GM23338 (cell line): ENCODE measurements around the gene VIL1. TPM values are rescaled to one million over a fixed set of nuclear protein-coding genes. Genes with fewer than 3 reads are reported as not detected.

Source experiments
- ATAC-seq: fragments of 200-7000 bp; cut with Tn5 transposase; 3 replicates; pipeline ENCODE4 v1.9.1; 2020
- DNase-seq: peaks from one replicate; pipeline ENCODE4 v3.0.0-alpha.2; 2015; ENCODE audit warnings: low spot score
- H2AFZ ChIP-seq: fragments of 200-600 bp; sonication (generic); 2 replicates; pipeline ENCODE4 v1.8.0; 2016; ENCODE audit warnings: antibody characterized with exemption, mild to moderate bottlenecking, moderate library complexity
- H3F3A ChIP-seq: fragments of 200-600 bp; sonication (generic); replicated peaks from 2 replicates; pipeline ENCODE4 v1.8.0; 2017; ENCODE audit warnings: antibody characterized with exemption, mixed run types, low read depth
- H3K27ac ChIP-seq: fragments of 200-600 bp; sonication (generic); 2 replicates; pipeline ENCODE4 v1.6.1; 2016; ENCODE audit warnings: low read depth
- H3K27me3 ChIP-seq: fragments of 200-600 bp; sonication (generic); 2 replicates; pipeline ENCODE4 v1.8.0; 2016; ENCODE audit warnings: mild to moderate bottlenecking, mixed run types, moderate library complexity; ENCODE audit not compliant: insufficient read depth
- H3K36me3 ChIP-seq: fragments of 200-600 bp; sonication (generic); 2 replicates; pipeline ENCODE4 v1.8.0; 2016; ENCODE audit warnings: mild to moderate bottlenecking; ENCODE audit not compliant: insufficient read depth
- H3K4me1 ChIP-seq: fragments of 200-600 bp; sonication (generic); 2 replicates; pipeline ENCODE4 v1.8.0; 2016; ENCODE audit warnings: mild to moderate bottlenecking, moderate library complexity; ENCODE audit not compliant: insufficient read depth
- H3K4me2 ChIP-seq: fragments of 200-600 bp; sonication (generic); 2 replicates; pipeline ENCODE4 v1.7.1; 2017; ENCODE audit warnings: mixed run types
- H3K4me3 ChIP-seq: fragments of 200-600 bp; sonication (generic); 2 replicates; pipeline ENCODE4 v1.6.1; 2016; ENCODE audit warnings: mixed run types
- H3K79me2 ChIP-seq: fragments of 200-600 bp; sonication (generic); replicated peaks from 2 replicates; pipeline ENCODE4 v1.8.0; 2017; ENCODE audit warnings: mild to moderate bottlenecking; ENCODE audit not compliant: insufficient read depth
- H3K9me2 ChIP-seq: fragments of 200-600 bp; sonication (generic); 2 replicates; pipeline ENCODE4 v1.8.0; 2017; ENCODE audit not compliant: insufficient read depth
- H4K20me1 ChIP-seq: fragments of 200-600 bp; sonication (generic); replicated peaks from 2 replicates; pipeline ENCODE4 v1.8.0; 2017; ENCODE audit warnings: mild to moderate bottlenecking; ENCODE audit not compliant: insufficient read depth
- H3K27ac Mint-ChIP-seq: 2 replicates; pipeline ENCODE4 v1.8.0; 2020; ENCODE audit warnings: inconsistent platforms, mild to moderate bottlenecking, moderate library complexity, mixed read lengths
- H3K27me3 Mint-ChIP-seq: 3 replicates; pipeline ENCODE4 v1.8.0; 2022; ENCODE audit warnings: low read depth, mild to moderate bottlenecking, moderate library complexity, mixed read lengths, inconsistent platforms; ENCODE audit not compliant: insufficient read depth, poor library complexity
- H3K36me3 Mint-ChIP-seq: 3 replicates; pipeline ENCODE4 v1.8.0; 2021; ENCODE audit warnings: low read depth, mild to moderate bottlenecking, inconsistent platforms, moderate library complexity, mixed read lengths
- H3K4me1 Mint-ChIP-seq: 3 replicates; pipeline ENCODE4 v1.8.0; 2020; ENCODE audit warnings: mild to moderate bottlenecking, inconsistent platforms, mixed read lengths
- H3K4me3 Mint-ChIP-seq: 3 replicates; pipeline ENCODE4 v1.8.0; 2021; ENCODE audit warnings: moderate library complexity, mild to moderate bottlenecking, inconsistent platforms, mixed read lengths
- H3K9me3 Mint-ChIP-seq: 3 replicates; pipeline ENCODE4 v1.8.0; 2020; ENCODE audit warnings: moderate library complexity, mild to moderate bottlenecking, inconsistent platforms, mixed read lengths
- CREB1 ChIP-seq: fragments of 250-450 bp; sonication (Bioruptor Pico); IDR thresholded peaks from 2 replicates; pipeline ENCODE4 v1.5.0; 2020; ENCODE audit warnings: low read depth, mild to moderate bottlenecking, moderate library complexity
- EZH2 ChIP-seq: fragments of 200-600 bp; sonication (generic); IDR thresholded peaks from one replicate; pipeline ENCODE4 v1.8.0; 2017; ENCODE audit warnings: antibody characterized with exemption, mild to moderate bottlenecking, low read depth; ENCODE audit not compliant: unreplicated experiment
- EZH2phosphoT487 ChIP-seq: fragments of 200-600 bp; sonication (generic); IDR thresholded peaks from one replicate; pipeline ENCODE4 v1.8.1; 2018; ENCODE audit warnings: antibody characterized with exemption; ENCODE audit not compliant: unreplicated experiment
- JUNB ChIP-seq: IDR thresholded peaks from one replicate; pipeline ENCODE4 v1.6.1; 2016; ENCODE audit warnings: antibody characterized with exemption; ENCODE audit not compliant: unreplicated experiment
- NANOG ChIP-seq: IDR thresholded peaks from 2 replicates; pipeline ENCODE4 v1.6.1; 2016; ENCODE audit warnings: antibody characterized with exemption, borderline replicate concordance
- POLR2AphosphoS5 ChIP-seq: IDR thresholded peaks from 2 replicates; pipeline ENCODE4 v1.6.1; 2016; ENCODE audit warnings: antibody characterized with exemption, low read depth
- STAT1 ChIP-seq: IDR thresholded peaks from one replicate; pipeline ENCODE4 v1.6.1; 2016; ENCODE audit warnings: antibody characterized with exemption; ENCODE audit not compliant: unreplicated experiment
- ZNF114 ChIP-seq: fragments of 250-450 bp; sonication (Bioruptor Pico); IDR thresholded peaks from 2 replicates; pipeline ENCODE4 v1.5.0; 2020; ENCODE audit warnings: mild to moderate bottlenecking, moderate library complexity
- ZNF331 ChIP-seq: fragments of 250-450 bp; sonication (Bioruptor Pico); IDR thresholded peaks from 2 replicates; pipeline ENCODE4 v1.5.0; 2020; ENCODE audit warnings: low read depth, mild to moderate bottlenecking, moderate library complexity
- polyA plus RNA-seq: library from polyadenylated mRNA; unstranded; fragments of >200 nt; fragmentation: Nextera tagmentation; extraction: Ambion mirVana; gene quantifications from 2 replicates; pipeline ENCODE4 v1.2.1, GENCODE V29; 2016
- total RNA-seq: library from RNA; depleted of rRNA; stranded (reverse); fragments of >200 nt; shearing (Covaris generic); gene quantifications from 2 replicates; pipeline ENCODE4 v1.2.3, GENCODE V29; 2014
- TF ChIP-seq, protein P1 (sequence below): IDR thresholded peaks from one replicate; pipeline ENCODE4 v1.6.1; 2018; ENCODE audit warnings: antibody characterized with exemption; ENCODE audit not compliant: unreplicated experiment
- TF ChIP-seq, protein P2 (sequence below), 2 experiments: fragments of 200-600 bp in 1 of 2; sonication (generic) in 1 of 2; conservative IDR thresholded peaks; 2 replicates each; pipeline versions ENCODE4 v1.5.1 to v1.6.1; 2016 to 2017; ENCODE audit warnings: antibody characterized with exemption in 2 of 2, low read depth in 2 of 2, mild to moderate bottlenecking in 2 of 2, moderate library complexity in 1 of 2
- TF ChIP-seq, protein P3 (sequence below): fragments of 250-450 bp; sonication (Bioruptor Pico); IDR thresholded peaks from 2 replicates; pipeline ENCODE4 v1.5.0; 2020; ENCODE audit warnings: mild to moderate bottlenecking, moderate library complexity
- TF ChIP-seq, protein P4 (sequence below): IDR thresholded peaks from 2 replicates; pipeline ENCODE4 v1.6.1; 2016; ENCODE audit warnings: antibody characterized with exemption

VIL1 gene
- total and polyA plus RNA-seq, 2 experiments from 2014 or later, result 3.5 to 5.9 TPM

DNA sequence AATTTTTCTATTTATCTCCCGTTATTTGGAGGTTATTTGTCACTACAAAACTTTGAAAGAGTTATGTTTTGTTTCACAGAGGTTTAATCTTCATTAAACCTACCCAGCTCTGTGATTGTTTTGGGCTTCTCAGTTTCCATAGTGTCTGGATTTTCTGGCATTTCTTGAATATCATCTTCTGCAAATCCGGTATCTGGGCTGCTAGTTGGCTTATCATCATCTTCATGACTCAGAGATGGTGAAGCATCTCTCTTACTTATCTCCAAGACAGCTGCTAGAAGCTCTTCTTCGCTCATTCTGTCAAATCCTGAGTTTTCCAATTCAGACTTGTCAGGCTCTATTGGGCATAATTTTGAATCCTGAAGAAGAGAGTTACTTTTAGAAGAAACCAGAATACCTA, 55.6 kb downstream of the VIL1 start:
- Histone ChIP-seq H3K27ac (no peak overlapping the region), H3K4me1 (no peaks in the 10 kb centered on the region), H3K79me2 (no peaks in the 10 kb centered on the region), H3K4me3 (no peak overlapping the region), H2AFZ (no peak overlapping the region), H3K36me3 (peaks cover 22% of the 10 kb centered on the region), H3K27me3 (no peaks in the 10 kb centered on the region), H3K9me2 (no peaks in the 10 kb centered on the region), H3K4me2 (no peak overlapping the region), H4K20me1 (peaks cover 5% of the 10 kb centered on the region), H3F3A (no peaks in the 10 kb centered on the region)
- Mint-ChIP-seq H3K36me3 (peaks cover 23% of the 10 kb centered on the region), H3K27ac (no peak overlapping the region), H3K4me1 (no peaks in the 10 kb centered on the region), H3K4me3 (no peak overlapping the region), H3K9me3 (no peaks in the 10 kb centered on the region), H3K27me3 (no peaks in the 10 kb centered on the region)
- TF ChIP-seq, protein P1, sequence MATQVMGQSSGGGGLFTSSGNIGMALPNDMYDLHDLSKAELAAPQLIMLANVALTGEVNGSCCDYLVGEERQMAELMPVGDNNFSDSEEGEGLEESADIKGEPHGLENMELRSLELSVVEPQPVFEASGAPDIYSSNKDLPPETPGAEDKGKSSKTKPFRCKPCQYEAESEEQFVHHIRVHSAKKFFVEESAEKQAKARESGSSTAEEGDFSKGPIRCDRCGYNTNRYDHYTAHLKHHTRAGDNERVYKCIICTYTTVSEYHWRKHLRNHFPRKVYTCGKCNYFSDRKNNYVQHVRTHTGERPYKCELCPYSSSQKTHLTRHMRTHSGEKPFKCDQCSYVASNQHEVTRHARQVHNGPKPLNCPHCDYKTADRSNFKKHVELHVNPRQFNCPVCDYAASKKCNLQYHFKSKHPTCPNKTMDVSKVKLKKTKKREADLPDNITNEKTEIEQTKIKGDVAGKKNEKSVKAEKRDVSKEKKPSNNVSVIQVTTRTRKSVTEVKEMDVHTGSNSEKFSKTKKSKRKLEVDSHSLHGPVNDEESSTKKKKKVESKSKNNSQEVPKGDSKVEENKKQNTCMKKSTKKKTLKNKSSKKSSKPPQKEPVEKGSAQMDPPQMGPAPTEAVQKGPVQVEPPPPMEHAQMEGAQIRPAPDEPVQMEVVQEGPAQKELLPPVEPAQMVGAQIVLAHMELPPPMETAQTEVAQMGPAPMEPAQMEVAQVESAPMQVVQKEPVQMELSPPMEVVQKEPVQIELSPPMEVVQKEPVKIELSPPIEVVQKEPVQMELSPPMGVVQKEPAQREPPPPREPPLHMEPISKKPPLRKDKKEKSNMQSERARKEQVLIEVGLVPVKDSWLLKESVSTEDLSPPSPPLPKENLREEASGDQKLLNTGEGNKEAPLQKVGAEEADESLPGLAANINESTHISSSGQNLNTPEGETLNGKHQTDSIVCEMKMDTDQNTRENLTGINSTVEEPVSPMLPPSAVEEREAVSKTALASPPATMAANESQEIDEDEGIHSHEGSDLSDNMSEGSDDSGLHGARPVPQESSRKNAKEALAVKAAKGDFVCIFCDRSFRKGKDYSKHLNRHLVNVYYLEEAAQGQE, result no peak
- TF ChIP-seq NANOG, result no peak
- TF ChIP-seq EZH2, result no peak
- TF ChIP-seq ZNF114 (CRISPR knock-in tag), result no peak
- no peak for TF ChIP-seq EZH2phosphoT487
- TF ChIP-seq CREB1 (CRISPR knock-in tag), result no peak
- TF ChIP-seq, protein P2, sequence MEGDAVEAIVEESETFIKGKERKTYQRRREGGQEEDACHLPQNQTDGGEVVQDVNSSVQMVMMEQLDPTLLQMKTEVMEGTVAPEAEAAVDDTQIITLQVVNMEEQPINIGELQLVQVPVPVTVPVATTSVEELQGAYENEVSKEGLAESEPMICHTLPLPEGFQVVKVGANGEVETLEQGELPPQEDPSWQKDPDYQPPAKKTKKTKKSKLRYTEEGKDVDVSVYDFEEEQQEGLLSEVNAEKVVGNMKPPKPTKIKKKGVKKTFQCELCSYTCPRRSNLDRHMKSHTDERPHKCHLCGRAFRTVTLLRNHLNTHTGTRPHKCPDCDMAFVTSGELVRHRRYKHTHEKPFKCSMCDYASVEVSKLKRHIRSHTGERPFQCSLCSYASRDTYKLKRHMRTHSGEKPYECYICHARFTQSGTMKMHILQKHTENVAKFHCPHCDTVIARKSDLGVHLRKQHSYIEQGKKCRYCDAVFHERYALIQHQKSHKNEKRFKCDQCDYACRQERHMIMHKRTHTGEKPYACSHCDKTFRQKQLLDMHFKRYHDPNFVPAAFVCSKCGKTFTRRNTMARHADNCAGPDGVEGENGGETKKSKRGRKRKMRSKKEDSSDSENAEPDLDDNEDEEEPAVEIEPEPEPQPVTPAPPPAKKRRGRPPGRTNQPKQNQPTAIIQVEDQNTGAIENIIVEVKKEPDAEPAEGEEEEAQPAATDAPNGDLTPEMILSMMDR (conservative IDR thresholded peaks at IDR 0.05; ENCODE audit: low read depth in 2 of 2), result no peak
- TF ChIP-seq STAT1, result no peak
- no peak for TF ChIP-seq POLR2AphosphoS5
- TF ChIP-seq, protein P3, sequence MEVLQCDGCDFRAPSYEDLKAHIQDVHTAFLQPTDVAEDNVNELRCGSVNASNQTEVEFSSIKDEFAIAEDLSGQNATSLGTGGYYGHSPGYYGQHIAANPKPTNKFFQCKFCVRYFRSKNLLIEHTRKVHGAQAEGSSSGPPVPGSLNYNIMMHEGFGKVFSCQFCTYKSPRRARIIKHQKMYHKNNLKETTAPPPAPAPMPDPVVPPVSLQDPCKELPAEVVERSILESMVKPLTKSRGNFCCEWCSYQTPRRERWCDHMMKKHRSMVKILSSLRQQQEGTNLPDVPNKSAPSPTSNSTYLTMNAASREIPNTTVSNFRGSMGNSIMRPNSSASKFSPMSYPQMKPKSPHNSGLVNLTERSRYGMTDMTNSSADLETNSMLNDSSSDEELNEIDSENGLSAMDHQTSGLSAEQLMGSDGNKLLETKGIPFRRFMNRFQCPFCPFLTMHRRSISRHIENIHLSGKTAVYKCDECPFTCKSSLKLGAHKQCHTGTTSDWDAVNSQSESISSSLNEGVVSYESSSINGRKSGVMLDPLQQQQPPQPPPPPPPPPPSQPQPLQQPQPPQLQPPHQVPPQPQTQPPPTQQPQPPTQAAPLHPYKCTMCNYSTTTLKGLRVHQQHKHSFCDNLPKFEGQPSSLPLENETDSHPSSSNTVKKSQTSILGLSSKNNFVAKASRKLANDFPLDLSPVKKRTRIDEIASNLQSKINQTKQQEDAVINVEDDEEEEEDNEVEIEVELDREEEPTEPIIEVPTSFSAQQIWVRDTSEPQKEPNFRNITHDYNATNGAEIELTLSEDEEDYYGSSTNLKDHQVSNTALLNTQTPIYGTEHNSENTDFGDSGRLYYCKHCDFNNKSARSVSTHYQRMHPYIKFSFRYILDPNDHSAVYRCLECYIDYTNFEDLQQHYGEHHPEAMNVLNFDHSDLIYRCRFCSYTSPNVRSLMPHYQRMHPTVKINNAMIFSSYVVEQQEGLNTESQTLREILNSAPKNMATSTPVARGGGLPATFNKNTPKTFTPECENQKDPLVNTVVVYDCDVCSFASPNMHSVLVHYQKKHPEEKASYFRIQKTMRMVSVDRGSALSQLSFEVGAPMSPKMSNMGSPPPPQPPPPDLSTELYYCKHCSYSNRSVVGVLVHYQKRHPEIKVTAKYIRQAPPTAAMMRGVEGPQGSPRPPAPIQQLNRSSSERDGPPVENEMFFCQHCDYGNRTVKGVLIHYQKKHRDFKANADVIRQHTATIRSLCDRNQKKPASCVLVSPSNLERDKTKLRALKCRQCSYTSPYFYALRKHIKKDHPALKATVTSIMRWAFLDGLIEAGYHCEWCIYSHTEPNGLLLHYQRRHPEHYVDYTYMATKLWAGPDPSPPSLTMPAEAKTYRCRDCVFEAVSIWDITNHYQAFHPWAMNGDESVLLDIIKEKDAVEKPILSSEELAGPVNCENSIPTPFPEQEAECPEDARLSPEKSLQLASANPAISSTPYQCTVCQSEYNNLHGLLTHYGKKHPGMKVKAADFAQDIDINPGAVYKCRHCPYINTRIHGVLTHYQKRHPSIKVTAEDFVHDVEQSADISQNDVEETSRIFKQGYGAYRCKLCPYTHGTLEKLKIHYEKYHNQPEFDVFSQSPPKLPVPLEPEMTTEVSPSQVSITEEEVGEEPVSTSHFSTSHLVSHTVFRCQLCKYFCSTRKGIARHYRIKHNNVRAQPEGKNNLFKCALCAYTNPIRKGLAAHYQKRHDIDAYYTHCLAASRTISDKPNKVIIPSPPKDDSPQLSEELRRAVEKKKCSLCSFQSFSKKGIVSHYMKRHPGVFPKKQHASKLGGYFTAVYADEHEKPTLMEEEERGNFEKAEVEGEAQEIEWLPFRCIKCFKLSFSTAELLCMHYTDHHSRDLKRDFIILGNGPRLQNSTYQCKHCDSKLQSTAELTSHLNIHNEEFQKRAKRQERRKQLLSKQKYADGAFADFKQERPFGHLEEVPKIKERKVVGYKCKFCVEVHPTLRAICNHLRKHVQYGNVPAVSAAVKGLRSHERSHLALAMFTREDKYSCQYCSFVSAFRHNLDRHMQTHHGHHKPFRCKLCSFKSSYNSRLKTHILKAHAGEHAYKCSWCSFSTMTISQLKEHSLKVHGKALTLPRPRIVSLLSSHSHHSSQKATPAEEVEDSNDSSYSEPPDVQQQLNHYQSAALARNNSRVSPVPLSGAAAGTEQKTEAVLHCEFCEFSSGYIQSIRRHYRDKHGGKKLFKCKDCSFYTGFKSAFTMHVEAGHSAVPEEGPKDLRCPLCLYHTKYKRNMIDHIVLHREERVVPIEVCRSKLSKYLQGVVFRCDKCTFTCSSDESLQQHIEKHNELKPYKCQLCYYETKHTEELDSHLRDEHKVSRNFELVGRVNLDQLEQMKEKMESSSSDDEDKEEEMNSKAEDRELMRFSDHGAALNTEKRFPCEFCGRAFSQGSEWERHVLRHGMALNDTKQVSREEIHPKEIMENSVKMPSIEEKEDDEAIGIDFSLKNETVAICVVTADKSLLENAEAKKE (CRISPR knock-in tag), result no peak
- TF ChIP-seq, protein P4, sequence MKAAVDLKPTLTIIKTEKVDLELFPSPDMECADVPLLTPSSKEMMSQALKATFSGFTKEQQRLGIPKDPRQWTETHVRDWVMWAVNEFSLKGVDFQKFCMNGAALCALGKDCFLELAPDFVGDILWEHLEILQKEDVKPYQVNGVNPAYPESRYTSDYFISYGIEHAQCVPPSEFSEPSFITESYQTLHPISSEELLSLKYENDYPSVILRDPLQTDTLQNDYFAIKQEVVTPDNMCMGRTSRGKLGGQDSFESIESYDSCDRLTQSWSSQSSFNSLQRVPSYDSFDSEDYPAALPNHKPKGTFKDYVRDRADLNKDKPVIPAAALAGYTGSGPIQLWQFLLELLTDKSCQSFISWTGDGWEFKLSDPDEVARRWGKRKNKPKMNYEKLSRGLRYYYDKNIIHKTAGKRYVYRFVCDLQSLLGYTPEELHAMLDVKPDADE, result no peak
- TF ChIP-seq ZNF331, result no peak
- TF ChIP-seq JUNB, result no peak
- DNase-seq (no peak), ATAC-seq (no peak)
